Psoas muscle (tissue), 8 donors: ENCODE measurements around the gene SIRT3. TPM values are rescaled to one million over a fixed set of nuclear protein-coding genes. Genes with fewer than 3 reads are reported as not detected.
"Not testable (repeated sequence)": the region's sequence is repeated elsewhere in the genome, so short reads cannot be mapped to it uniquely, and the experiment has no call there.

ENCODE experiments used
- ATAC-seq, 4 donors: fragments of 200-7000 bp; cut with Tn5 transposase; one replicate each; pipeline ENCODE4 v1.9.1; 2020; ENCODE audit warnings: moderate library complexity in 3 of 4, mild to moderate bottlenecking in 2 of 4
- DNase-seq, 2 donors: peaks; one replicate each; pipeline ENCODE4 v3.0.0-alpha.2; 2020
- H3K27ac ChIP-seq: fragments of 200-600 bp; one replicate; pipeline ENCODE4 v1.8.0; 2022
- H3K27me3 ChIP-seq, 3 donors: fragments of 200-600 bp in 1 of 3; one replicate each; pipeline versions ENCODE4 v1.6.1 to v1.8.0; 2013 to 2022; ENCODE audit warnings: low read length in 2 of 3, mild to moderate bottlenecking in 2 of 3, moderate library complexity in 1 of 3; ENCODE audit not compliant: insufficient read depth in 3 of 3
- H3K36me3 ChIP-seq, 2 donors: fragments of 200-600 bp in 1 of 2; one replicate each; pipeline versions ENCODE4 v1.6.1 to v1.8.0; 2013 to 2022; ENCODE audit warnings: low read depth in 1 of 2, mild to moderate bottlenecking in 1 of 2, moderate library complexity in 1 of 2; ENCODE audit not compliant: insufficient read depth in 1 of 2
- H3K4me1 ChIP-seq: fragments of 200-600 bp; one replicate; pipeline ENCODE4 v1.8.0; 2022
- H3K4me3 ChIP-seq: fragments of 200-600 bp; one replicate; pipeline ENCODE4 v1.8.0; 2022; ENCODE audit warnings: mild to moderate bottlenecking
- H3K9me3 ChIP-seq: fragments of 200-600 bp; one replicate; pipeline ENCODE4 v1.8.0; 2022
- WGBS, 3 donors: extraction: QIAGEN DNeasy Blood & Tissue Kit; methylation state at CpG; one replicate each; pipeline versions ENCODE4 v1.1.6 to v1.1.7; 2013; 5-methylcytosine and 5-hydroxymethylcytosine counted together
- intact Hi-C, 2 donors: fragments of 100-400 bp; cut with DNase I; formaldehyde crosslinking; loops; one replicate each; pipeline versions ENCODE4 v1.11.0 to v1.14.2; 2022
- polyA plus RNA-seq, 3 donors: library from polyadenylated mRNA; stranded (reverse); fragments of 200-250 nt; gene quantifications; one replicate each; pipeline ENCODE4 v1.2.3, GENCODE V29; 2013
- total RNA-seq, 4 donors: library from RNA; stranded (reverse); fragmentation: NEBNext Ultra II Directional in 2 of 4; extraction: Animal tissue kit (Norgen Biotek cat#: 25700) in 2 of 4; gene quantifications; one replicate each; pipeline versions ENCODE4 v1.2.1 to v1.2.4, GENCODE V29; 2021 to 2023
- TF ChIP-seq, protein P1 (sequence below): fragments of 200-600 bp; IDR thresholded peaks from one replicate; pipeline ENCODE4 v1.8.0; 2022; ENCODE audit warnings: antibody characterized with exemption
- donor health status: healthy with polysubstance abuse.
- donor health status: DM: no; HTN: no; CAD: no; lungs with moderate emphysema.
- donor health status: Bipolar disorder and iron deficiency.
- donor health status: healthy.
- donor health status: DM: yes; HTN: yes; CAD: no.
- donor health status: DM: no; HTN: no; CAD: no.
- donor health status: DM: no; HTN: no; CAD: no.
- donor health status: DM: yes; HTN: yes; CAD: no.

SIRT3 gene
- total and polyA plus RNA-seq, 7 donors, result 10.4 to 23.2 (median 15.0) TPM

DNA sequence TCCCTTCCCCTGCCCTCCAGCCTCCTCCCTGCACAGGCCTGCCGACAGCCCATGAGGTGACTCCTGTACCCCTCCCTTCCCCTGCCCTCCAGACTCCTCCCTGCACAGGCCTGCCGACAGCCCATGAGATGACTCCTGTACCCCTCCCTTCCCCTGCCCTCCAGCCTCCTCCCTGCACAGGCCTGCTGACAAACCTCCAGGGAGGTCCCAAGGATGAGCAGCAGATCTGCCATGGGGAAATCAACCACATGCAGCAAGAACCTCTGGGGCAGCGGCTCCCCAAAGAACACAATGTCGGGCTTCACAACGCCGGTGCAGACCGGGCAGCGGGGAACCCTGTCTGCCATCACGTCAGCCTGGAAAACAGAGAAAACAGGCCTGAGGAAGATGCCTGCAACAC is 12.3 kb downstream of the SIRT3 start:
- no peaks in the 10 kb centered on the region for H3K9me3 ChIP-seq
- peak in 1 of 2 donors; percentile 34 for DNase-seq
- intact Hi-C loops, result no loop called here
- TF ChIP-seq, protein P1, sequence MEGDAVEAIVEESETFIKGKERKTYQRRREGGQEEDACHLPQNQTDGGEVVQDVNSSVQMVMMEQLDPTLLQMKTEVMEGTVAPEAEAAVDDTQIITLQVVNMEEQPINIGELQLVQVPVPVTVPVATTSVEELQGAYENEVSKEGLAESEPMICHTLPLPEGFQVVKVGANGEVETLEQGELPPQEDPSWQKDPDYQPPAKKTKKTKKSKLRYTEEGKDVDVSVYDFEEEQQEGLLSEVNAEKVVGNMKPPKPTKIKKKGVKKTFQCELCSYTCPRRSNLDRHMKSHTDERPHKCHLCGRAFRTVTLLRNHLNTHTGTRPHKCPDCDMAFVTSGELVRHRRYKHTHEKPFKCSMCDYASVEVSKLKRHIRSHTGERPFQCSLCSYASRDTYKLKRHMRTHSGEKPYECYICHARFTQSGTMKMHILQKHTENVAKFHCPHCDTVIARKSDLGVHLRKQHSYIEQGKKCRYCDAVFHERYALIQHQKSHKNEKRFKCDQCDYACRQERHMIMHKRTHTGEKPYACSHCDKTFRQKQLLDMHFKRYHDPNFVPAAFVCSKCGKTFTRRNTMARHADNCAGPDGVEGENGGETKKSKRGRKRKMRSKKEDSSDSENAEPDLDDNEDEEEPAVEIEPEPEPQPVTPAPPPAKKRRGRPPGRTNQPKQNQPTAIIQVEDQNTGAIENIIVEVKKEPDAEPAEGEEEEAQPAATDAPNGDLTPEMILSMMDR, result no peak
- no peaks in the 10 kb centered on the region for H3K4me1 ChIP-seq
- peaks cover 0 to 27% of the 10 kb centered on the region in 2 donors for H3K36me3 ChIP-seq
- no peak overlapping the region for H3K27ac ChIP-seq
- 81 to 88% (median 82%) methylated on average over 7 to 9 of the region's 9 CpGs for WGBS, 3 donors
- H3K27me3 ChIP-seq, result no peaks in the 10 kb centered on the region
- ATAC-seq, result no peak
- H3K4me3 ChIP-seq, result no peak overlapping the region

DNA sequence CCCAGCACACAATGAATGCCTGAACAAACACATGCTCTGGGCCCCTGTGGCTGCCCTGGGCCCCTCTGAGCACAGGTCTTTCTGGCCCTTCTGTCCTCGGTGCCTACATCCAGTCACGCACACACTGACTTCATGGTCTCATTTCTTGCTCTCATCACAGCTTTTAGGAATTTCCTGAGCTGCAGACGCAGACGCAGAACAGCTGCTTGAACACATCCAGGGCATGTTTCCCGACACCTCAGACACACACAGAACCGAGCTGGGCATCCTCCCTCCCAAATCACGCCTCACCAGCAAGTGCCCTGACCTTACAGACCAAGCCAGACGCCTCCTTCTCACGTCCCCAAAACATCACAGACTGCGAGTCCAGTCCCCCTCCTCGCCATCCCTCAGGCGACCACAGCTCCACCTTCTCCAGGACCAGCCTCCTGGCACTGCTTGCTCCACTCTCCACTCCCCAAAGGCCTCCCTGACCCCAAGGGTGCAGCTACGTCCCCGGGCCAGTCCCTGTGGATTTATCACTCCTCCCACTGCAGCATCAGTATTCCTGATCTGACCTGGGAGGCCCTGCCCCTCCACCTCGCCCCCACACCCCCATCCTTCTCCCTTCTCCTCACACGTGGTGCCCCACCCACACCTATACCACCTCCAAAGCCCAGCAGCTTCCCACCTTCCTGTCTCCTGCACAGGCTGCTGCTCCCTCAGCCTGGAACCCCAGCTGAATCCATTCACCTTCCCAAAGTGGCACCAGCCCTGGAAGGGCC is 12.9 kb downstream of the SIRT3 start:
- DNase-seq, result peak in 1 of 2 donors; percentile 25
- intact Hi-C loops, result no loop called here
- no peak overlapping the region for H3K27ac ChIP-seq

DNA sequence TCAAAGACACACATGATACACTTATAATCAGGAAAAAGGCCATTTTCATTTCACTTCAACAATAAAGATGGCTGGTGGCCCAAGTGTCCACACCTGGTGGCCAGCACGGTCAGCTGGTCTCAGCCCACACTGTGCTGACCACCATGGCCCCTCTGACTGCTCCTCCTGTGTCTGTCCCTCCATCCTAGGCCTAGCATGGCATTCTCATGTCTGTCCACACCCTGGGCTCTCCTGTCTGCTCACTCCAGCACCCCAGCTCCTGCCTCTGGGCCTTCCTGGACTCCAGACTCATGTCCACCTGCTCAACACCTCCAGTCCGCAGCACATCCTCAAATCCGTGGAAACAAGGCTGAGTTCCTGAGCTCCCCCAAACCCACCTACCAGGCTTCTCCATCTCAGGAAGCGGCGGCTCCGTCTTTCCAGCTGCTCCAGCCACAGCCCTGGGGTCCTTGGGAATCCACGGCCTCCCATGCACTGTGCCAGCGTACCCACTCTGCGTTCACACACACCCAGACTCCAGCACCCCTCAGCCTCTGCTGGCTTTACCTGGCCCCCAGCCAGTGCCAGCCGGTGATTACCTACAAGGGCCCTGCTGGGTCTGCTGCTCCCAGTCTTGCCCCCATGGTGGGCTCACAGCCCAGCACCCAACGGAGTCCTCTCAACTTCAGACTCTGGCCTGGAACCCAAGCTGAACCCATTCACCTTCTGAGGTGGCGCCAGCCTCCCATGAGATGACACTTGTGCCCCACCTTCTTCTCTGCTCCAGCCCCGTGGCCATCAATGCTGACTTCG is 13.9 kb downstream of the SIRT3 start:
- intact Hi-C loops, result no loop called here
- no peak for ATAC-seq
- Histone ChIP-seq H3K27ac (no peak overlapping the region), H3K36me3 (peaks cover 0 to 39% of the 10 kb centered on the region in 2 donors), H3K27me3 (no peaks in the 10 kb centered on the region), H3K4me1 (no peaks in the 10 kb centered on the region), H3K4me3 (no peak overlapping the region), H3K9me3 (no peaks in the 10 kb centered on the region)
- 91 to 97% (median 92%) methylated on average over 13 to 14 of the region's 14 CpGs for WGBS, 3 donors
- peak in 1 of 2 donors; percentile 35 for DNase-seq
- TF ChIP-seq, protein P1, result no peak

More for the DNA sequence above, 12.9 kb downstream of the SIRT3 start:
- Histone ChIP-seq H3K27me3 (no peaks in the 10 kb centered on the region), H3K9me3 (no peaks in the 10 kb centered on the region), H3K36me3 (peaks cover 0 to 30% of the 10 kb centered on the region in 2 donors), H3K4me1 (no peaks in the 10 kb centered on the region), H3K4me3 (no peak overlapping the region)
- WGBS, 3 donors, result 80 to 88% (median 82%) methylated on average over 16 of the region's 16 CpGs
- ATAC-seq, result no peak
- TF ChIP-seq, protein P1, result no peak

DNA sequence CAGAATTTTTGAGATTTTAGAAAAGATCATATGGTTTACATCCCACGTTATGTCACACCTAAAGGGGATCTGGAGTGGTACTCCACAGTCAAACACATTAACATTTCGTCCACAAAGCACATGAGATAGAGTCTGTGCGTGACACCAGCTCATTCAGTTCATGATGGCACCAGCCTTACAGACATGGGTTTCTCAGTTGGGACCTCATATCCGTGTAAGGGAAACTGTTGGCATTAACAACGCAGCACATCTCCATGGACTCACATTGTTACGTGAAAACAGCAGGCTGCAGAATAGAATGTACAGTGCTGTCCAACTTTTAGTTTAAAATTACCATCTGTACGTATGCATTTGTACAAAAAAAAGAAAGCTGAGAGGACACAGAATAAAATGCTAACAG is 14.6 kb downstream of the SIRT3 start:
- H3K27me3 ChIP-seq, result no peaks in the 10 kb centered on the region
- no peak overlapping the region for H3K4me3 ChIP-seq
- DNase-seq (no peak), ATAC-seq (no peak)
- intact Hi-C loops, result no loop called here
- H3K27ac ChIP-seq, result no peak overlapping the region
- TF ChIP-seq, protein P1, result no peak
- H3K36me3 ChIP-seq, result peaks cover 0 to 46% of the 10 kb centered on the region in 2 donors
- WGBS, 3 donors, result 76 to 86% (median 83%) methylated on average over 7 of the region's 7 CpGs
- no peaks in the 10 kb centered on the region for H3K9me3 ChIP-seq
- no peaks in the 10 kb centered on the region for H3K4me1 ChIP-seq

DNA sequence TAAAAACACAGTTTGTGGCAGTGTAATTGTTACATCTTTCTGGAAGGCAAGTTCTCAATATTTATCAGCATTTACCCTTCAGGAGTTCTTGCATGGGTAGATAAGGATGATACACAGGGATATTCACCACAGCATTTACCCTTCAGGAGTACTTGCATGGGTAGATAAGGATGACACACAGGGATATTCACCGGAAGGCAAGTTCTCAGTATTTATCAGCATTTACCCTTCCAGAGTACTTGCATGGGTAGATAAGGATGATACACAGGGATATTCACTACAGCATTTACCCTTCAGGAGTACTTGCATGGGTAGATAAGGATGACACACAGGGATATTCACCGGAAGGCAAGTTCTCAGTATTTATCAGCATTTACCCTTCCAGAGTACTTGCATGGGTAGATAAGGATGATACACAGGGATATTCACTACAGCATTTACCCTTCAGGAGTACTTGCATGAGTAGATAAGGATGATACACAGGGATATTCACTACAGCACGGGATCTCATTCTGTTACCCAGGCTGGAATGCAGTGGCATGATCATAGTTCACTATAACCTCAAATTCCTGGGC is 15.4 kb downstream of the SIRT3 start:
- H3K27me3 ChIP-seq, ATAC-seq, intact Hi-C loops, DNase-seq, H3K4me1 ChIP-seq, H3K4me3 ChIP-seq, H3K9me3 ChIP-seq, H3K27ac ChIP-seq: not testable (repeated sequence)
- peaks cover 0 to 49% of the 10 kb centered on the region in 2 donors for H3K36me3 ChIP-seq
- WGBS, 3 donors, result 91 to 97% (median 95%) methylated on average over 2 to 3 of the region's 3 CpGs
